AG04450 (cell line): ENCODE measurements around the gene RTBDN. TPM values are rescaled to one million over a fixed set of nuclear protein-coding genes. Genes with fewer than 3 reads are reported as not detected.

Experiments used
- CTCF ChIA-PET: fragments of 300-600, 350-600 bp; formaldehyde crosslinking; extraction: SDS; loops from one replicate; lab custom pipeline; 2022; ENCODE audit warnings: antibody characterized with exemption, inconsistent platforms; lab: Charles Lee
- POLR2A ChIA-PET: fragments of 350-600 bp; formaldehyde crosslinking; extraction: SDS; loops from one replicate; lab custom pipeline; 2021; ENCODE audit warnings: antibody characterized with exemption, inconsistent platforms; lab: Yijun Ruan, JAX
- DNase-seq: peaks from one replicate; pipeline ENCODE4 v3.0.0-alpha.2; 2011; ENCODE audit warnings: low read depth, low spot score
- H3K27ac ChIP-seq: one replicate; pipeline ENCODE4 v1.5.1; 2012; ENCODE audit warnings: low read depth, low read length, control low read depth
- H3K27me3 ChIP-seq: one replicate; pipeline ENCODE4 v1.6.0; 2012; ENCODE audit warnings: low read length; ENCODE audit not compliant: control insufficient read depth, insufficient read depth
- H3K4me3 ChIP-seq: 2 replicates; pipeline ENCODE4 v1.5.1; 2011; ENCODE audit warnings: mild to moderate bottlenecking, low read depth, low read length, control low read depth
- H3K9me3 ChIP-seq: 2 replicates; pipeline ENCODE4 v1.5.1; 2012; ENCODE audit warnings: low read length; ENCODE audit not compliant: control insufficient read depth, insufficient read depth
- polyA plus RNA-seq: library from polyadenylated mRNA; depleted of rRNA; stranded (reverse); fragments of >200 nt; gene quantifications from 2 replicates; pipeline ENCODE4 v1.2.3, GENCODE V29; 2011
- TF ChIP-seq, protein P1 (sequence below): IDR thresholded peaks from 2 replicates; pipeline ENCODE4 v1.5.1; 2011; ENCODE audit warnings: low read depth, low read length, control low read depth, inconsistent platforms

The RTBDN gene
- polyA plus RNA-seq, 1 experiment, result not detected

DNA sequence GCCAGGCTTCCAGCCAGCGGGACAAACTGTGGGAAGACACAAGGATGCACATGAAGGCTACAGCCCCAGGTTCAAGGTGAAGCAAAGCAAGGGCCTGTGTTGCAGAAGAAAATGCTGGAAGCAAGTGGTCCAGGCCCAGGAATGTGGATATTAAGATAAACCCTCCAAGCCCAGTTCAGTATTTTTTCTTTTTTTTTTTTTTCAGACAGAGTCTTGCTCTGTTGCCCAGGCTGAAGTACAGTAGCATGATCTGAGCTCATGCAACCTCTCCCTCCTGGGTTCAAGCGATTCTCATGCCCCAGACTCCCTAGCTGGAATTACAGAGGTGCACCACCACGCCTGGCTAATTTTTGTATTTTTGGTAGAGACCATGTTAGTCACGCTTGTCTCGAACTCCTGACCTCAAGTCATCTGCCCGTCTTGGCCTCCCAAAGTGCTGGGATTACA is 37.2 kb downstream of the RTBDN start:
- ChIA-PET CTCF (interaction anchor here (0.6 to 12.2 kb wide), 11 partner anchors 9 to 1244 kb away, joined by 3 to 410 read pairs (median 11); partner anchors contain the start of genes HOOK2 and RNASEH2A), POLR2A (interaction anchor here (2.4 kb wide), 1 partner anchor 19 kb away, joined by 16 read pairs; no protein-coding TSS in a partner anchor)
- DNase-seq, result no peak
- H3K27ac ChIP-seq, result no peak overlapping the region
- no peaks in the 10 kb centered on the region for H3K27me3 ChIP-seq
- peaks cover 7% of the 10 kb centered on the region; the same call in 1 of the 2 replicates for H3K9me3 ChIP-seq
- H3K4me3 ChIP-seq, result no peak overlapping the region
- TF ChIP-seq, protein P1, sequence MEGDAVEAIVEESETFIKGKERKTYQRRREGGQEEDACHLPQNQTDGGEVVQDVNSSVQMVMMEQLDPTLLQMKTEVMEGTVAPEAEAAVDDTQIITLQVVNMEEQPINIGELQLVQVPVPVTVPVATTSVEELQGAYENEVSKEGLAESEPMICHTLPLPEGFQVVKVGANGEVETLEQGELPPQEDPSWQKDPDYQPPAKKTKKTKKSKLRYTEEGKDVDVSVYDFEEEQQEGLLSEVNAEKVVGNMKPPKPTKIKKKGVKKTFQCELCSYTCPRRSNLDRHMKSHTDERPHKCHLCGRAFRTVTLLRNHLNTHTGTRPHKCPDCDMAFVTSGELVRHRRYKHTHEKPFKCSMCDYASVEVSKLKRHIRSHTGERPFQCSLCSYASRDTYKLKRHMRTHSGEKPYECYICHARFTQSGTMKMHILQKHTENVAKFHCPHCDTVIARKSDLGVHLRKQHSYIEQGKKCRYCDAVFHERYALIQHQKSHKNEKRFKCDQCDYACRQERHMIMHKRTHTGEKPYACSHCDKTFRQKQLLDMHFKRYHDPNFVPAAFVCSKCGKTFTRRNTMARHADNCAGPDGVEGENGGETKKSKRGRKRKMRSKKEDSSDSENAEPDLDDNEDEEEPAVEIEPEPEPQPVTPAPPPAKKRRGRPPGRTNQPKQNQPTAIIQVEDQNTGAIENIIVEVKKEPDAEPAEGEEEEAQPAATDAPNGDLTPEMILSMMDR, result no peak

DNA sequence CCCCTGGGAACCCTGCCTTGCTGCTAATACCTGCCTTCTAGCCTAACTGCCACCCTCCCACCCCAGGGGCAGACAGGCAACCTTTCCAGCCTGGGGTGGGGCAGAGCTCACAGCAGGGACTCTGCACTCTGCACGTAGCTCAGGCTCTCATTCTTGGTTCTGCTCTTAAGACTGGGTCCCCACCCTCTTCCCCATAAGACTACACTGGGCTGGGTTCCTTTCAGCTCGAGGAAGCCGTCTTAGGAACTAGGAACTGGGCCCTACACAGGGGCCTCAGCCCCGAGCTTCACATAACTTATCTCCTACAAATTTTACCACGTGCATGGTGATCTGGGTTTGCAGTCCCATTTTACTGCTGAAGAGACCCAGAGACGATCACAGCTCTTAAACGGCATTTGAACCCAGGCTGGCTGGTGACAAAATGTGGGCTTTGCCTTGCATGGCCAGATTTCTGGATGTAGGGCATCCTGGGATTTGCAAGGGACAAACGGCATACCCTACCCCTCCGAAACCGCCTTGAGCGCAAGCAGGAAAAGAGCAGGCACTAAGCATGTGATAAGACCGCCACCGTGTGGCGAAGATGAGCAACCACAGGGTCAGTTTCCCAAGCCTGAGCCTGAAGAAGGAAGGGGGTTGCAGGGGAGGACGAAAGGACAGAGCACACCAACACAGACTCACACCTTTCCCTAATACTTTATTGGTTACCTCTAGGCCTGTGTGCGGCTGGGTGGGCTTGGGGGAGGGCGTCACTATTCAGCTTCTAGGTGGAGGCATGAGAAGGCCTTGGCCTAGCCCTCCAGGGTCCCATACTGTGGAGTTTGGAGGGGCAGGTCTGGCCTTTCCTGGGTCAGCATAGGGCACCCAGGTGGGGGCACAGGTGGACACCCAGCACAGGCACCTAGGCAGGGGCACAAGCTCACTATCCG is 38.0 kb downstream of the RTBDN start:
- peak overlapping the region; percentile 39 for H3K27ac ChIP-seq
- POLR2A ChIA-PET, result interaction anchor here (1.4 to 2.4 kb wide), 4 partner anchors 10 to 36 kb away, joined by 4 to 16 read pairs (median 9); partner anchors contain the start of gene RNASEH2A

DNA sequence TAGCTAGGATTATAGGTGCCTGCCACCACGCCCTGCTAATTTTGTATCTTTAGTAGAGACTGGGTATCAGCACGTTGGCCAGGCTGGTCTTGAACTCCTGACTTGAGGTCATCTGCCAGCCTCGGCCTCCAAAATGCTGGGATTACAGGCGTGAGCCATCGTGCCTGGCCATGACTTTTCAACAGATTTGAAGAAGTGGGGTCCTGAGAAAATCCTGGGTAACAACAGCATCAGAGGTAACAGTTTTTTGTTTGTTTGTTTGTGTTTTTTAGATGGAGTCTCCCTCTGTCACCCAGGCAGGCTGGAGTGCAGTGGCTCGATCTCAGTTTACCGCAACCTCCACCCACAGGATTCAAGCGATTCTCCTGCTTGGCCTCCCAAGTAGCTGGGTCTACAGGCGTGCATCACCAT is 39.4 kb downstream of the RTBDN start:
- POLR2A ChIA-PET, result interaction anchor here (0.6 to 4.1 kb wide), 6 partner anchors 11 to 72 kb away, joined by 3 to 25 read pairs (median 9); partner anchors contain the start of genes RNASEH2A and TNPO2

More for the DNA sequence above, 38.0 kb downstream of the RTBDN start:
- DNase-seq, result no peak
- TF ChIP-seq, protein P1, result peak; percentile 96
- no peaks in the 10 kb centered on the region for H3K27me3 ChIP-seq
- CTCF ChIA-PET, result interaction anchor here (0.6 to 12.2 kb wide), 23 partner anchors 8 to 232 kb away, joined by 3 to 410 read pairs (median 3); partner anchors contain the start of genes HOOK2 and RNASEH2A
- no peak overlapping the region for H3K4me3 ChIP-seq
- peaks cover 10% of the 10 kb centered on the region; the same call in 1 of the 2 replicates for H3K9me3 ChIP-seq

DNA sequence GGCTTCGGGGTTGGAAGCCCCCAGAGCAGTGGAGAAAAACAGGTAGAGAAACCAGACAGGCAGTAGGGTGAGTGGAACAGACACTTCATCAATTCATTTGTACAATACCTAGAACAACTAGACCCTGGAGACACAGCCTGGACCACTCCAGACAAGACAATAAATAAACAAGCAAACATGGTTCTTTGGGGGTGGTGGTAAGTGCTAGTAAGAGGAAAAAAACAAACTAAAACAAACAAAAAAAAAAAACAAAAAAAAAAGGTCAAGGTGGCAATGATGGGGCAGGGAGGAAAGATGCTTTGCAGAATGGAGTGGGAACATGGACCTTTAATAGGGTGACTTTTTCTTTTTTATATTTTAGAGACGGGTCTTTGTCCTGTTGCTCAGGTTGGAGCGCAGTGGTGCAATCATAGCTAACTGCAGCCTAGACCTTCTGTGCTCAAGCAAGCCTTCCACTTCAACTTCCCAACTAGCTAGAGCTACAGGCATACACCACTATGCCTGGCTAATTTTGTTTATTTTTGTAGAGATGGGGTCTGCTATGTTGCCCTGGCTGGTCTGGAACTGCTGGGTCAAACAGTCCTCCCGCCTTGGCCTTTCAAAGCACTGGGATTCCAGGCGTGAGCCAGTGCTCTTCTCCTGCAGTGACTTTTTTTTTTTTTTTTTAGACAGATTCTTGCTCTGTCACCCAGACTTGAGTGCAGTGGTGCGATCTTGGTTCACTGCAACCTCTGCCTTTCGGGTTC is 40.0 kb downstream of the RTBDN start:
- ChIA-PET CTCF (interaction anchor here (0.6 to 12.2 kb wide), 6 partner anchors 19 to 806 kb away, joined by 6 to 410 read pairs (median 13); partner anchors contain the start of gene HOOK2), POLR2A (interaction anchor here (0.6 to 4.5 kb wide), 4 partner anchors 12 to 71 kb away, joined by 3 to 157 read pairs (median 16); partner anchors contain the start of genes RNASEH2A and TNPO2)
- H3K27ac ChIP-seq, result peak overlapping the region; percentile 90
- DNase-seq, result no peak
- peaks cover 10% of the 10 kb centered on the region; the same call in 1 of the 2 replicates for H3K9me3 ChIP-seq
- H3K27me3 ChIP-seq, result no peaks in the 10 kb centered on the region
- TF ChIP-seq, protein P1, result no peak
- peak overlapping the region; percentile 99 for H3K4me3 ChIP-seq

More for the DNA sequence above, 39.4 kb downstream of the RTBDN start:
- TF ChIP-seq, protein P1, result no peak
- Histone ChIP-seq H3K9me3 (peaks cover 10% of the 10 kb centered on the region; the same call in 1 of the 2 replicates), H3K27ac (no peak overlapping the region), H3K4me3 (no peak overlapping the region), H3K27me3 (no peaks in the 10 kb centered on the region)
- no peak for DNase-seq
- CTCF ChIA-PET, result interaction anchor here (0.6 to 12.2 kb wide), 6 partner anchors 19 to 806 kb away, joined by 6 to 410 read pairs (median 32); partner anchors contain the start of gene HOOK2
